GM18502 (cell line): ENCODE results near the gene TANC1.
"Not testable (repeated sequence)": the region's sequence is repeated elsewhere in the genome, so short reads cannot be mapped to it uniquely, and the experiment has no call there.

Experiments used
- ATAC-seq: cut with Tn5 transposase; IDR thresholded peaks from one replicate; pipeline ENCODE4 v1.9.1; 2021; ENCODE audit warnings: mild to moderate bottlenecking; ENCODE audit not compliant: unreplicated experiment, poor library complexity

The TANC1 gene

GRCh38 chr2:159019021-159019420 lies 50.6 kb downstream of the TANC1 start:
- ATAC-seq = no peak

GRCh38 chr2:159022019-159022418 lies 53.6 kb downstream of the TANC1 start:
- no peak for ATAC-seq

GRCh38 chr2:159026170-159026569 lies 57.7 kb downstream of the TANC1 start:
- no peak for ATAC-seq

- ATAC-seq = no peak
These were observed 60.3 kb downstream of the TANC1 start for GRCh38 chr2:159028776-159029175.

GRCh38 chr2:159029936-159030335 lies 61.5 kb downstream of the TANC1 start:
- ATAC-seq = no peak

- no peak for ATAC-seq
These were observed 62.4 kb downstream of the TANC1 start for GRCh38 chr2:159030674-159031380.

- ATAC-seq = no peak
These were observed 63.7 kb downstream of the TANC1 start for GRCh38 chr2:159032146-159032545.

- no peak for ATAC-seq
These were observed 64.1 kb downstream of the TANC1 start for GRCh38 chr2:159032580-159032979.

GRCh38 chr2:159034713-159035112 lies 66.3 kb downstream of the TANC1 start:
- ATAC-seq = no peak

- ATAC-seq = no peak
These were observed 67.5 kb downstream of the TANC1 start for GRCh38 chr2:159035790-159036411.

- ATAC-seq = not testable (repeated sequence)
These were observed 68.0 kb downstream of the TANC1 start for GRCh38 chr2:159036461-159036860.

GRCh38 chr2:159041328-159041727 lies 72.9 kb downstream of the TANC1 start:
- not testable (repeated sequence) for ATAC-seq

- ATAC-seq = no peak
These were observed 73.8 kb downstream of the TANC1 start for GRCh38 chr2:159042115-159042850.

- ATAC-seq = no peak
These were observed 75.3 kb downstream of the TANC1 start for GRCh38 chr2:159043710-159044109.

- no peak for ATAC-seq
These were observed 76.4 kb downstream of the TANC1 start for GRCh38 chr2:159044804-159045286.

GRCh38 chr2:159045545-159046454 lies 77.4 kb downstream of the TANC1 start:
- no peak for ATAC-seq

GRCh38 chr2:159046966-159047365 lies 78.5 kb downstream of the TANC1 start:
- ATAC-seq = no peak

GRCh38 chr2:159050426-159050825 lies 82.0 kb downstream of the TANC1 start:
- ATAC-seq = no peak

GRCh38 chr2:159051133-159051532 lies 82.7 kb downstream of the TANC1 start:
- no peak for ATAC-seq

- ATAC-seq = no peak
These were observed 83.2 kb downstream of the TANC1 start for GRCh38 chr2:159051661-159052060.
